Measurements from ENCODE around the gene ZNF169.

Gene ZNF169

DNA sequence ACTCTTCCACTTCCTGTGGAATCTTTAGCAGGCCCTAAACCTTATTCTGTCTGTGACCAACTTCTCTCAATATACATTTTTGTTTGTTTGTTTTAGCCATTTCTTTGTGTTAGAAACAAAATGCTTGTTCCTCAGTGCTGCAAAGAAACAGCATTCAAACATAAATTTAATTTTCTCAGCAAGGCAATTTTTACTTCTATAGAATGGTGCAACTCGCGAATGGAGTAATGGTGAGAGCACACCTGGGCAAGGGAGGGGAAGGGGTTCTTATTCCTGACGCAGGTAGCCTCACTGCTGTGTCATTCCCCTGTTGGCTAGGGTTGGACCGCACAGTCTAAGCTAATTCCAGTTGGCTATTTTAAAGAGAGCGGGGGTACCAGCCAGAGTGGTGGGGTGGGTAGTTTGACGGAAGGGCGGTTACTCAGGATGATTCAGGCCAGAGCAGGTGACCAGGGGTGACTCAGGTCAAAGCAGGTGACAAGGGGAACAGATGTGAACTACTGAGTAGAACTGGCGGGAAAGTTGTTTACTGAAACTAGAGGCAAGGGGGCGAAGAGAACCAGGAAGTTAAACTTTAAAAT lies 21.4 kb downstream of the ZNF169 start:
- TF ChIP-seq, protein P1, sequence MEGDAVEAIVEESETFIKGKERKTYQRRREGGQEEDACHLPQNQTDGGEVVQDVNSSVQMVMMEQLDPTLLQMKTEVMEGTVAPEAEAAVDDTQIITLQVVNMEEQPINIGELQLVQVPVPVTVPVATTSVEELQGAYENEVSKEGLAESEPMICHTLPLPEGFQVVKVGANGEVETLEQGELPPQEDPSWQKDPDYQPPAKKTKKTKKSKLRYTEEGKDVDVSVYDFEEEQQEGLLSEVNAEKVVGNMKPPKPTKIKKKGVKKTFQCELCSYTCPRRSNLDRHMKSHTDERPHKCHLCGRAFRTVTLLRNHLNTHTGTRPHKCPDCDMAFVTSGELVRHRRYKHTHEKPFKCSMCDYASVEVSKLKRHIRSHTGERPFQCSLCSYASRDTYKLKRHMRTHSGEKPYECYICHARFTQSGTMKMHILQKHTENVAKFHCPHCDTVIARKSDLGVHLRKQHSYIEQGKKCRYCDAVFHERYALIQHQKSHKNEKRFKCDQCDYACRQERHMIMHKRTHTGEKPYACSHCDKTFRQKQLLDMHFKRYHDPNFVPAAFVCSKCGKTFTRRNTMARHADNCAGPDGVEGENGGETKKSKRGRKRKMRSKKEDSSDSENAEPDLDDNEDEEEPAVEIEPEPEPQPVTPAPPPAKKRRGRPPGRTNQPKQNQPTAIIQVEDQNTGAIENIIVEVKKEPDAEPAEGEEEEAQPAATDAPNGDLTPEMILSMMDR (IDR thresholded peaks at IDR 0.05), result no peak

DNA sequence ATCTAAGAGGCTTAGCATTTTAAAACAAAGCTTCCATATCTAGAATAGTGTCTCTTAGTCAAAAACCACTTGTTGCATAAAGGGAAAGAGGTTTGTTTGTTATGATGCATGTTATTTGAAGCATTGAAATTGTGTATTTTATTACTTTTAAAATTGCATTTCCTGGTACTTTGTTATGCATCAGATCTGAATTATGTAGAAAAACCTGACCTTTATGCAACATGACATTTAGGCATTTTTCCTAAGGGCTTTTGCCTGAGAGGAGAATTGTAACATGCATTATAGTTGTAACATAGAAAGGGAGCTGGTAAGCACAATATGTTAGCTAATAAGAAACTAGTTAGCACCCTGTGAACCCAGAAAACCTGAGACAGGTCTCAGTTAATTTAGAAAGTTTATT lies 22.0 kb downstream of the ZNF169 start:
- TF ChIP-seq, protein P1 (IDR thresholded peaks at IDR 0.05), result no peak

DNA sequence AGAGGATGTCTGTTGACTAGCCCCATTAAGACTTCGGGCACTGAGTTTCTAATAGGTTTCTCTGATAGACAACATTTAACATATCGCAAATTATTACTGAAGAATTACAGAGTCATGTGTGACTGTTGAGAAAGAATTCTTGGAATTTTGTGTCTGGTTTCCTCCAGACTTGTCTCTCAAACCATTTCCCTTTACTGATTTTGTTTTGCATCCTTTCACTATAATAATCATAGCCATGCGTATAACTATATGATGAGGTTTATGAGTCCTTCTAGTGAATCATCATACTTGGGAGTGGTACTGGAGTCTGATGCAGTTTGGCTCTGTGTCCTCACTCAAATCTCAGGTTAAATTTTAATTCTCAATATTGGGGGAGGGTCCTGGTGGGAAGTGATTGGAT lies 27.0 kb downstream of the ZNF169 start:
- TF ChIP-seq, protein P1 (IDR thresholded peaks at IDR 0.05), result no peak

DNA sequence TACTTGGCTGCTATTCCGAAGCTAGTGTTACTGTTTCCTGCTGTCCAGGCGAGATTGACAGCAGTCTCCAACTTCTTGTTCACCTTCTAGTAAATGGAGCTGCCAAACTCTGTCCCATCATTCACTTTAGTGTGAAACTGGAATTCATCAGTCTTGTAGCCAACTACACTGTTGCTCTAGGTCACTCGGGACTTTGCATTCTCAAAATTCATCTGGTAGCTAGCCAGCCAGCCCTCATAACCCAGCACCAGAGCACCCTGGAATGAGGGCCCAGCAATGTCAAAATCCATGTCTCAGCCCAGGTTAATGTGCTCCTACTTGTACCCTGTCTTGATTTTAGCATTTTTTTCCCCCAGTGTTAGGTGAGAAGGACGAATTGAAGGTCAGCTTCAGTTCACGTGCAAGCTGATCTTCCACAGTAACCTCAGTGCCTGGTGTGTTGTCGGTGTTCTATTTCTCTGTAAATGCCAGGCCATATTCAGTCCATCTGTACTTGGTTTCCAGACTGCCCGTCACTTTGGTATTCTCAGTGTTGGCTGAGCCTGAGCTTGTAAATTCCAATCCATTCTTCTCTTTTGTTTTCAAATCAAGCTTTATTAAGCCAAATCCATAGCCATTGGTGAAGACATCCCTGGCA lies 28.9 kb downstream of the ZNF169 start:
- TF ChIP-seq, protein P1 (IDR thresholded peaks at IDR 0.05), result no peak

DNA sequence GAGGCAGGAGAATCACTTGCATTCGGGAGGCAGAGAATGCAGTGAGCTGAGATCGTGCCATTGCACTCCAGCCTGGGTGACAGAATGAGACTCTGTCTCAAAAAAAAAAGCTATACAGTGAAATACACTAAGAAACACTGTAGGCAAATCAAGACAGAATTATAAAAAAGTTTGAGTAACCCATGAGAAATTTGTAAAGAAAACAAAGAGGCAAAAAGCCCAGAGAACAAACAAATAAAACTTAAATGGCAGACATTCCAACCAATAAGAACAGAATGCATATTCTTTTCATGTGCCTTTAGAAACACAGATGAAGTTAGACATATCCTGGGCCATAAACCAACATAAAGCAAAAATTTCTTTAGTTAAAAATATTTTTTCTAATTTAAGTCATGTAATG lies 30.6 kb downstream of the ZNF169 start:
- TF ChIP-seq, protein P1 (IDR thresholded peaks at IDR 0.05), result no peak

DNA sequence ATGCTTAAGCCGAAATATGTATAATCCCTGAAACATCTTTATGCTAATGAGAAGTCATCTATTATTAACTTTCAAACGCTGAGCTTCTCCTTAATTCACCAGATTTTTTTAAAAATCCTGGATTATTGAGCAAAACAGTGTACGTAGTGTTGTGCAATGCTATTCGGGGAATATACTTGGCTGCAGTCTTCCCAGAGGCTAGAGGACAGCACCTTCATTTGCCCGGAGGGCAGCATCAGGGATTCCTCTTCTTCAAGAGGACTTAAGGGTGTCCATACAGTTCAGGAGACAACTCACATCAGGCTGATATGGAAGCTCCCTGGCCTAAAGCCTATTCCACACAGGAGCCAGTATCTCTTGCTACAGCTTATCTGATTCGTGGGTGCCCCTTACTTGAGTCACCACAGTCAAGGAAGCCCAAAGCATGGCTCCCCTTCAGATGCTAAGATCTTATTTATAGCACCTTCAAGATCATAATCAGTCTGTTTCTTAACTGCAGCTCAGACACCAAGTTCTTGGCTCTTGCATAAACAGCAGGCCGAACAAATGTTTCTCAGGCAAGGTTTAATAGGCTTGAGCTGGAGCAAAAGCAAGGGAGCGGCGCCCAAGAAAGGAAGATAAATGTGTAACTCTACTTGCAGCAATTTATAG lies 40.0 kb downstream of the ZNF169 start:
- TF ChIP-seq, protein P1 (IDR thresholded peaks at IDR 0.05), result no peak

DNA sequence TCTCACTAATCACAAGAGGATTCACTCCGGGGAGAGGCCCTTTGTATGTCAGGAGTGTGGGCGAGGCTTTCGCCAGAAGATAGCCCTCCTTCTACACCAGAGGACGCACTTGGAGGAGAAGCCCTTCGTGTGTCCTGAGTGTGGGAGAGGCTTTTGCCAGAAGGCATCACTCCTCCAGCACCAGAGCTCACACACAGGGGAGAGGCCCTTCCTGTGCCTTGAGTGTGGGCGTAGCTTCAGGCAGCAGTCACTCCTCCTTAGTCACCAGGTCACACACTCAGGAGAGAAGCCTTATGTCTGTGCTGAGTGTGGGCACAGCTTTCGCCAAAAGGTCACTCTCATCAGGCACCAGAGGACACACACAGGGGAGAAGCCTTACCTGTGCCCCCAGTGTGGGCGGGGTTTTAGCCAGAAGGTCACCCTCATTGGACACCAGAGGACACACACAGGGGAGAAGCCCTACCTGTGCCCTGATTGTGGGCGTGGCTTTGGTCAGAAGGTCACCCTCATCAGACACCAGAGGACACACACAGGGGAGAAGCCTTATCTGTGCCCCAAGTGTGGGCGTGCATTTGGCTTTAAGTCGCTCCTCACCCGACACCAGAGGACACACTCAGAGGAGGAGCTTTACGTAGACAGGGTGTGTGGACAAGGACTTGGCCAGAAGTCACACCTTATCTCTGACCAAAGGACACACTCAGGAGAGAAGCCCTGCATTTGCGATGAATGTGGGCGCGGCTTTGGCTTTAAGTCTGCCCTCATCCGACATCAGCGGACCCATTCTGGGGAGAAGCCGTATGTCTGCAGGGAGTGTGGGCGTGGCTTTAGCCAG lies 41.6 kb downstream of the ZNF169 start:
- TF ChIP-seq, protein P1 (IDR thresholded peaks at IDR 0.05), result no peak

Data from LNCAP (cell line).